HG02973 (cell line): ENCODE data around the gene H3-3A.

Experiments used
- ATAC-seq: cut with Tn5 transposase; IDR thresholded peaks from one replicate; pipeline ENCODE4 v1.9.1; 2021; ENCODE audit warnings: moderate library complexity; ENCODE audit not compliant: unreplicated experiment

The H3-3A gene

GRCh38 chr1:226110249-226111097, 48.0 kb downstream of the H3-3A start:
- ATAC-seq = peak; percentile 78

- no peak for ATAC-seq
Measured at GRCh38 chr1:226111098-226111882, 48.8 kb downstream of the H3-3A start.

GRCh38 chr1:226111883-226112261, 49.4 kb downstream of the H3-3A start:
- ATAC-seq = no peak

- no peak for ATAC-seq
Measured at GRCh38 chr1:226112626-226113025, 50.1 kb downstream of the H3-3A start.

- ATAC-seq = no peak
Measured at GRCh38 chr1:226116673-226117072, 54.2 kb downstream of the H3-3A start.

GRCh38 chr1:226117330-226117729, 54.8 kb downstream of the H3-3A start:
- ATAC-seq = no peak

- no peak for ATAC-seq
Measured at GRCh38 chr1:226118357-226118756, 55.8 kb downstream of the H3-3A start.

- ATAC-seq = no peak
Measured at GRCh38 chr1:226119169-226119568, 56.7 kb downstream of the H3-3A start.

- ATAC-seq = no peak
Measured at GRCh38 chr1:226120398-226120797, 57.9 kb downstream of the H3-3A start.

- ATAC-seq = no peak
Measured at GRCh38 chr1:226121049-226121586, 58.6 kb downstream of the H3-3A start.
